HL-60 (cell line): ENCODE data around the gene CXCL14.

ENCODE experiments used
- DNase-seq, 2 experiments: peaks; one replicate each; pipeline ENCODE4 v3.0.0-alpha.2; 2010 to 2020; ENCODE audit warnings: low read depth in 1 of 2, low spot score in 1 of 2
- H3K27ac ChIP-seq: fragments of 250-450 bp; sonication (Bioruptor Pico); replicated peaks from 2 replicates; pipeline ENCODE4 v1.5.1; 2020; ENCODE audit warnings: mild to moderate bottlenecking, moderate library complexity
- H3K27me3 ChIP-seq: fragments of 250-450 bp; sonication (Bioruptor Pico); 2 replicates; pipeline ENCODE4 v1.5.1; 2021; ENCODE audit warnings: mild to moderate bottlenecking, moderate library complexity; ENCODE audit not compliant: insufficient read depth, poor library complexity, severe bottlenecking
- H3K4me3 ChIP-seq: replicated peaks from 2 replicates; pipeline ENCODE4 v1.5.1; 2011; ENCODE audit warnings: mild to moderate bottlenecking, control low read depth, low read length; ENCODE audit not compliant: insufficient read depth
- GABPA ChIP-seq: IDR thresholded peaks from 2 replicates; pipeline ENCODE4 v1.6.1; 2012; ENCODE audit warnings: low read depth
- POLR2AphosphoS5 ChIP-seq: IDR thresholded peaks from 2 replicates; pipeline ENCODE4 v1.6.1; 2012; ENCODE audit warnings: low read depth
- SPI1 ChIP-seq: IDR thresholded peaks from 2 replicates; pipeline ENCODE4 v1.6.1; 2012; ENCODE audit warnings: low read depth, mild to moderate bottlenecking, borderline replicate concordance
- TF ChIP-seq, protein P1 (sequence below): IDR thresholded peaks from one replicate; pipeline ENCODE4 v1.5.1; 2011; ENCODE audit warnings: low read length, control low read depth, inconsistent platforms; ENCODE audit not compliant: insufficient read depth
- TF ChIP-seq, protein P2 (sequence below): IDR thresholded peaks from 2 replicates; pipeline ENCODE4 v1.6.1; 2012; ENCODE audit warnings: low read depth; ENCODE audit not compliant: insufficient replicate concordance

The CXCL14 gene

DNA sequence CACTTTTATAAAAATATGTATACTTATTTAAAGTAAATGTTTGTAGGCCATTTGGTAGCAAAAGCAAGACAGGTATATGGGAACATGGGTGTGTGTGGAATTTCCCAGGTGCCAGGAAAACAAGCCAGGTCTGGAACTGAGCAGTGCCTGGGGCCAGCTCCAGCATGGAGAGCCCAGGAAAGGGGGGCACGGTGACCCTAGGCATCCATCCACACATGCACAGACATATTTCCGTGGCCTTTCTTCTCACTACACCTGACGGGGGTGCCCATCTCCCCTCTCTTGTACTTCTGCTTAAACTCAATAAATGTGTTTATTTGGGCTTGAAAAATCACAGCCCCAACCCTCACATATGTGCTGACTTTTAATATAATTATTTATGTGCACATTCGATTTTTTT is 31.2 kb upstream of the CXCL14 start:
- Histone ChIP-seq H3K4me3 (no peak overlapping the region), H3K27ac (no peak overlapping the region), H3K27me3 (no peaks in the 10 kb centered on the region)
- DNase-seq, result no peak
- TF ChIP-seq GABPA (no peak), SPI1 (no peak), POLR2AphosphoS5 (no peak)
- TF ChIP-seq, protein P1, sequence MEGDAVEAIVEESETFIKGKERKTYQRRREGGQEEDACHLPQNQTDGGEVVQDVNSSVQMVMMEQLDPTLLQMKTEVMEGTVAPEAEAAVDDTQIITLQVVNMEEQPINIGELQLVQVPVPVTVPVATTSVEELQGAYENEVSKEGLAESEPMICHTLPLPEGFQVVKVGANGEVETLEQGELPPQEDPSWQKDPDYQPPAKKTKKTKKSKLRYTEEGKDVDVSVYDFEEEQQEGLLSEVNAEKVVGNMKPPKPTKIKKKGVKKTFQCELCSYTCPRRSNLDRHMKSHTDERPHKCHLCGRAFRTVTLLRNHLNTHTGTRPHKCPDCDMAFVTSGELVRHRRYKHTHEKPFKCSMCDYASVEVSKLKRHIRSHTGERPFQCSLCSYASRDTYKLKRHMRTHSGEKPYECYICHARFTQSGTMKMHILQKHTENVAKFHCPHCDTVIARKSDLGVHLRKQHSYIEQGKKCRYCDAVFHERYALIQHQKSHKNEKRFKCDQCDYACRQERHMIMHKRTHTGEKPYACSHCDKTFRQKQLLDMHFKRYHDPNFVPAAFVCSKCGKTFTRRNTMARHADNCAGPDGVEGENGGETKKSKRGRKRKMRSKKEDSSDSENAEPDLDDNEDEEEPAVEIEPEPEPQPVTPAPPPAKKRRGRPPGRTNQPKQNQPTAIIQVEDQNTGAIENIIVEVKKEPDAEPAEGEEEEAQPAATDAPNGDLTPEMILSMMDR, result no peak
- TF ChIP-seq, protein P2, sequence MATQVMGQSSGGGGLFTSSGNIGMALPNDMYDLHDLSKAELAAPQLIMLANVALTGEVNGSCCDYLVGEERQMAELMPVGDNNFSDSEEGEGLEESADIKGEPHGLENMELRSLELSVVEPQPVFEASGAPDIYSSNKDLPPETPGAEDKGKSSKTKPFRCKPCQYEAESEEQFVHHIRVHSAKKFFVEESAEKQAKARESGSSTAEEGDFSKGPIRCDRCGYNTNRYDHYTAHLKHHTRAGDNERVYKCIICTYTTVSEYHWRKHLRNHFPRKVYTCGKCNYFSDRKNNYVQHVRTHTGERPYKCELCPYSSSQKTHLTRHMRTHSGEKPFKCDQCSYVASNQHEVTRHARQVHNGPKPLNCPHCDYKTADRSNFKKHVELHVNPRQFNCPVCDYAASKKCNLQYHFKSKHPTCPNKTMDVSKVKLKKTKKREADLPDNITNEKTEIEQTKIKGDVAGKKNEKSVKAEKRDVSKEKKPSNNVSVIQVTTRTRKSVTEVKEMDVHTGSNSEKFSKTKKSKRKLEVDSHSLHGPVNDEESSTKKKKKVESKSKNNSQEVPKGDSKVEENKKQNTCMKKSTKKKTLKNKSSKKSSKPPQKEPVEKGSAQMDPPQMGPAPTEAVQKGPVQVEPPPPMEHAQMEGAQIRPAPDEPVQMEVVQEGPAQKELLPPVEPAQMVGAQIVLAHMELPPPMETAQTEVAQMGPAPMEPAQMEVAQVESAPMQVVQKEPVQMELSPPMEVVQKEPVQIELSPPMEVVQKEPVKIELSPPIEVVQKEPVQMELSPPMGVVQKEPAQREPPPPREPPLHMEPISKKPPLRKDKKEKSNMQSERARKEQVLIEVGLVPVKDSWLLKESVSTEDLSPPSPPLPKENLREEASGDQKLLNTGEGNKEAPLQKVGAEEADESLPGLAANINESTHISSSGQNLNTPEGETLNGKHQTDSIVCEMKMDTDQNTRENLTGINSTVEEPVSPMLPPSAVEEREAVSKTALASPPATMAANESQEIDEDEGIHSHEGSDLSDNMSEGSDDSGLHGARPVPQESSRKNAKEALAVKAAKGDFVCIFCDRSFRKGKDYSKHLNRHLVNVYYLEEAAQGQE, result no peak

DNA sequence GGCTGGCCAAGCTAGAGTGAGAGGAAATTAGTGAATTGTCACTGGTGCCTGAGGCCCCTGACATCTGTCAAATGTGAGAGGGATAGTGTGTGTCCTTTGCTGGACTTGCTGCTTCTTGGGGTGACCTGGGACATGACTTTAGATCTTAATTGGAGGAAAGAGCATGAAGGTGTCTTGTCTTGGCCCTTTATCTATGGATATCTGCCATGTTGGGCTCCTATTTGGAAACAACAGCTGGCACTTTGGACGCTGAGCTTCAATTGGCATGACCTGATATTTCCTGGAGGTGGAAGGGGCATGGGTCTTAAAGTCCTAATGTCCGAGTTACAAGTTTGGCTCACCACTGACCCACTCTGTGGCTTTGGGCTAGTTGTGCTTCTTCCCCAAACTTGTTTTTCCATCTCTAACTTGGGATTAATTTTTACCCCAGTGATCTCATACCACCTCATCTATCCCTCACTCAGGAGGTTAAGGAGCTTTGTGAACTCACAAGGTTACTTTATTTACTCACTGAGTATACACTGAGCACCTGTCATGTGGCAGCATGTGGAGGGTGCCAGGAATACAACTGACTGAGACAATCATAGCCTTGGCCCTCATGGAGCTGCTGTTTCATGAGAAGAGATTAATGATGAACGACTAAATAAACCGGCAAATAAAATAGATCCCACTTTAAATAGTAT is 30.1 kb upstream of the CXCL14 start:
- H3K27me3 ChIP-seq, result no peaks in the 10 kb centered on the region
- no peak overlapping the region for H3K27ac ChIP-seq
- TF ChIP-seq, protein P2, result no peak
- TF ChIP-seq GABPA (no peak), SPI1 (no peak), POLR2AphosphoS5 (no peak)
- TF ChIP-seq, protein P1, result no peak
- DNase-seq, result no peak
- H3K4me3 ChIP-seq, result no peak overlapping the region

DNA sequence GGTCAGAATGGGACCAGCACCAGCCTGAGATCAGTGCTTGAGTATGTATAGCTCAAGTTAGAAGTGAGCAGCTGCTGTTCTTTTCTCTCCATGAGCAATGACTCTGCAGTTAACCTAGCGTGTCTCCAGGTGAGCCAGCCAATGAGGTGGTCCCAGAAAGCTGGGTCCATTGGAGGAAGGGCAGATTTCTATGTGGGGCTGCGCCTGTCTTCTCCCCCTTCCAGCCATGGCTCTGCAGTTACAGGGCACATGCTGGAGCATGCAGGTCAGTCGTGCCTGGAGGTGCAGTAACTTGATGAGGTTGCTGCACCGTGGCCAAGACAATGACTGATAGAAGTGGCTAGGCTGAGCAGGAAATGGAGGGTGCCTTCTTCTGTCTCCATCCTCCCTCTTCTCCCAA is 29.6 kb upstream of the CXCL14 start:
- no peak for TF ChIP-seq GABPA
- TF ChIP-seq POLR2AphosphoS5, result no peak
- TF ChIP-seq, protein P2, result no peak
- TF ChIP-seq SPI1, result no peak
- TF ChIP-seq, protein P1, result no peak
- no peak for DNase-seq
- Histone ChIP-seq H3K27me3 (no peaks in the 10 kb centered on the region), H3K27ac (no peak overlapping the region), H3K4me3 (no peak overlapping the region)
